CD14-positive monocyte (primary cell): ENCODE results near the gene ARID2. TPM values are rescaled to one million over a fixed set of nuclear protein-coding genes. Genes with fewer than 3 reads are reported as not detected.

Experiments
- DNase-seq, 3 donors: peaks; one replicate each; pipeline ENCODE4 v3.0.0-alpha.2; 2011 to 2022
- H2AFZ ChIP-seq: 2 replicates; pipeline ENCODE4 v1.6.0; 2012; ENCODE audit warnings: mild to moderate bottlenecking, low read depth, low read length, inconsistent platforms; ENCODE audit not compliant: insufficient read depth, poor library complexity, severe bottlenecking
- H3K27ac ChIP-seq, 2 donors: 1 replicate in 1 of 2; 2 replicates in 1 of 2; pipeline ENCODE4 v1.5.1; 2012 to 2013; ENCODE audit warnings: low read length in 2 of 2, control low read depth in 1 of 2, inconsistent platforms in 1 of 2, low read depth in 1 of 2, mild to moderate bottlenecking in 1 of 2
- H3K27me3 ChIP-seq, 2 donors: one replicate each; pipeline versions ENCODE4 v1.6.0 to v1.6.1; 2011 to 2013; ENCODE audit warnings: low read length in 2 of 2; ENCODE audit not compliant: control insufficient read depth in 2 of 2, insufficient read depth in 2 of 2
- H3K36me3 ChIP-seq, 2 donors: replicated peaks in 1 of 2; 1 replicate in 1 of 2; 2 replicates in 1 of 2; pipeline versions ENCODE4 v1.5.1 to v1.6.1; 2012 to 2013; ENCODE audit warnings: low read length in 2 of 2, control low read depth in 1 of 2, inconsistent platforms in 1 of 2, mild to moderate bottlenecking in 1 of 2; ENCODE audit not compliant: insufficient read depth in 2 of 2, control insufficient read depth in 1 of 2
- H3K4me1 ChIP-seq, 2 donors: 1 replicate in 1 of 2; 2 replicates in 1 of 2; pipeline versions ENCODE4 v1.5.1 to v1.6.1; 2012 to 2013; ENCODE audit warnings: low read length in 2 of 2, control low read depth in 1 of 2, inconsistent platforms in 1 of 2, mild to moderate bottlenecking in 1 of 2, moderate library complexity in 1 of 2; ENCODE audit not compliant: insufficient read depth in 2 of 2, control insufficient read depth in 1 of 2
- H3K4me2 ChIP-seq: replicated peaks from 2 replicates; pipeline ENCODE3; 2012; ENCODE audit warnings: low read length, moderate library complexity, mild to moderate bottlenecking; ENCODE audit not compliant: poor library complexity, severe bottlenecking; ENCODE audit errors: extremely low read depth
- H3K4me3 ChIP-seq, 3 experiments: fragments of 200-600 bp in 1 of 3; sonication (generic) in 1 of 3; replicated peaks in 1 of 3; 1 replicate in 2 of 3; 2 replicates in 1 of 3; pipeline ENCODE4 v1.5.1; 2011 to 2013; ENCODE audit warnings: low read length in 3 of 3, mild to moderate bottlenecking in 3 of 3, control low read depth in 2 of 3, low read depth in 2 of 3, inconsistent platforms in 1 of 3, moderate library complexity in 1 of 3
- H3K79me2 ChIP-seq: 2 replicates; pipeline ENCODE4 v1.6.0; 2012; ENCODE audit warnings: mild to moderate bottlenecking, control low read depth, inconsistent platforms, low read length, moderate library complexity; ENCODE audit not compliant: insufficient read depth
- H3K9ac ChIP-seq: 2 replicates; pipeline ENCODE4 v1.6.0; 2017; ENCODE audit warnings: low read length, mild to moderate bottlenecking; ENCODE audit not compliant: insufficient read depth, poor library complexity, severe bottlenecking
- H3K9me3 ChIP-seq, 2 donors: replicated peaks in 1 of 2; 1 replicate in 1 of 2; 2 replicates in 1 of 2; pipeline versions ENCODE4 v1.5.1 to v1.6.1; 2012 to 2013; ENCODE audit warnings: low read length in 2 of 2, control low read depth in 1 of 2; ENCODE audit not compliant: control insufficient read depth in 1 of 2, insufficient read depth in 1 of 2
- H4K20me1 ChIP-seq: 2 replicates; pipeline ENCODE4 v1.6.0; 2012; ENCODE audit warnings: mild to moderate bottlenecking, low read length, control low read depth, moderate library complexity; ENCODE audit not compliant: insufficient read depth
- H3K27ac Mint-ChIP-seq, 7 donors: one replicate each; pipeline ENCODE4 v1.8.0; 2020; ENCODE audit warnings: mild to moderate bottlenecking in 7 of 7, mixed read lengths in 7 of 7, moderate library complexity in 6 of 7, inconsistent platforms in 2 of 7
- H3K27me3 Mint-ChIP-seq, 3 donors: one replicate each; pipeline ENCODE4 v1.8.0; 2021 to 2022; ENCODE audit warnings: low read depth in 3 of 3, mild to moderate bottlenecking in 3 of 3, mixed read lengths in 3 of 3, moderate library complexity in 3 of 3, inconsistent platforms in 1 of 3
- H3K36me3 Mint-ChIP-seq, 2 donors: one replicate each; pipeline ENCODE4 v1.8.0; 2020; ENCODE audit warnings: mixed read lengths in 2 of 2, inconsistent platforms in 1 of 2, mild to moderate bottlenecking in 1 of 2
- H3K4me1 Mint-ChIP-seq: one replicate; pipeline ENCODE4 v1.8.0; 2020; ENCODE audit warnings: mild to moderate bottlenecking, mixed read lengths
- H3K4me3 Mint-ChIP-seq, 2 donors: one replicate each; pipeline ENCODE4 v1.8.0; 2020; ENCODE audit warnings: mild to moderate bottlenecking in 2 of 2, mixed read lengths in 2 of 2, moderate library complexity in 1 of 2
- H3K9me3 Mint-ChIP-seq, 7 donors: one replicate each; pipeline ENCODE4 v1.8.0; 2020 to 2022; ENCODE audit warnings: mixed read lengths in 7 of 7, mild to moderate bottlenecking in 6 of 7, moderate library complexity in 6 of 7, inconsistent platforms in 2 of 7
- WGBS: methylation state at CpG from one replicate; pipeline ENCODE4 v1.1.5; 2013; ENCODE audit warnings: missing lambda C conversion rate; ENCODE audit not compliant: insufficient coverage; 5-methylcytosine and 5-hydroxymethylcytosine counted together
- intact Hi-C, 2 donors: fragments of 100-400 bp; cut with micrococcal nuclease; formaldehyde crosslinking; loops; one replicate each; pipeline versions ENCODE4 v1.15.0 to v1.15.1; 2023
- polyA plus RNA-seq, 3 donors: library from polyadenylated mRNA; depleted of rRNA in 1 of 3; unstranded in 2 of 3; stranded (reverse) in 1 of 3; fragments of 300-500 nt in 2 of 3; fragments of >200 nt in 1 of 3; fragmentation: Illumina TruSeq in 2 of 3; gene quantifications; 1 replicate in 2 of 3; 2 replicates in 1 of 3; pipeline ENCODE4 v1.2.3, GENCODE V29; 2012 to 2021
- TF ChIP-seq, protein P1 (sequence below): fragments of 200-600 bp; IDR thresholded peaks from one replicate; pipeline ENCODE4 v1.8.0; 2022; ENCODE audit warnings: antibody characterized with exemption, mild to moderate bottlenecking

ARID2 gene
- polyA plus RNA-seq, 3 donors: 3.0 to 8.0 (median 4.7) TPM

DNA sequence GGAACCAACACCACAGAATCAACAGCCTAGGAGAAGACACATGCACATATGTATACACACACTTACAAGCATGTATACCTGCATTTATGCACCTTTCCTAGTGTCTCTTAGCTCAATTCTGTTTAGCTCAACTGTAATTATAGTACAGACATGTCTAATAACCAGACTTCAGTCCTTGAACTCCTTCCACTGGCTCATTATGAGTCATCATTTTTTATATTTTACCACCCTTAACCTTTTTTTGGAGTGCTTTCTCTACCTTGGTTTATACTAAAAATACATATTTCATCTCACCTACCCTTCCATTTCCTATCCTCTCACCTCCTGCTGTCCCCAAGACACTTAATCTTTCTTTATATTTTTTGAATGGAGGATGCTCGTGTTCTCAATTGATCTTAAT lies 110.4 kb downstream of the ARID2 start:
- H3K4me2 ChIP-seq: no peak overlapping the region
- H3K27ac ChIP-seq: no peak overlapping the region
- H2AFZ ChIP-seq: no peak overlapping the region
- DNase-seq: no peak
- Mint-ChIP-seq H3K36me3 (peaks cover 45 to 78% of the 10 kb centered on the region in 2 donors), H3K9me3 (no peaks in the 10 kb centered on the region), H3K27me3 (no peaks in the 10 kb centered on the region), H3K4me3 (no peak overlapping the region), H3K4me1 (no peaks in the 10 kb centered on the region), H3K27ac (no peak overlapping the region)
- intact Hi-C loops: no loop called here
- H3K36me3 ChIP-seq: peaks cover 55 to 93% of the 10 kb centered on the region in 2 donors
- no peaks in the 10 kb centered on the region for H4K20me1 ChIP-seq
- H3K4me3 ChIP-seq: no peak overlapping the region
- no peaks in the 10 kb centered on the region for H3K27me3 ChIP-seq
- H3K79me2 ChIP-seq: no peaks in the 10 kb centered on the region
- no CpG with 5 or more reads among the region's 1 CpG for WGBS
- no peaks in the 10 kb centered on the region for H3K9me3 ChIP-seq
- H3K4me1 ChIP-seq: no peaks in the 10 kb centered on the region
- TF ChIP-seq, protein P1, sequence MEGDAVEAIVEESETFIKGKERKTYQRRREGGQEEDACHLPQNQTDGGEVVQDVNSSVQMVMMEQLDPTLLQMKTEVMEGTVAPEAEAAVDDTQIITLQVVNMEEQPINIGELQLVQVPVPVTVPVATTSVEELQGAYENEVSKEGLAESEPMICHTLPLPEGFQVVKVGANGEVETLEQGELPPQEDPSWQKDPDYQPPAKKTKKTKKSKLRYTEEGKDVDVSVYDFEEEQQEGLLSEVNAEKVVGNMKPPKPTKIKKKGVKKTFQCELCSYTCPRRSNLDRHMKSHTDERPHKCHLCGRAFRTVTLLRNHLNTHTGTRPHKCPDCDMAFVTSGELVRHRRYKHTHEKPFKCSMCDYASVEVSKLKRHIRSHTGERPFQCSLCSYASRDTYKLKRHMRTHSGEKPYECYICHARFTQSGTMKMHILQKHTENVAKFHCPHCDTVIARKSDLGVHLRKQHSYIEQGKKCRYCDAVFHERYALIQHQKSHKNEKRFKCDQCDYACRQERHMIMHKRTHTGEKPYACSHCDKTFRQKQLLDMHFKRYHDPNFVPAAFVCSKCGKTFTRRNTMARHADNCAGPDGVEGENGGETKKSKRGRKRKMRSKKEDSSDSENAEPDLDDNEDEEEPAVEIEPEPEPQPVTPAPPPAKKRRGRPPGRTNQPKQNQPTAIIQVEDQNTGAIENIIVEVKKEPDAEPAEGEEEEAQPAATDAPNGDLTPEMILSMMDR: no peak
- no peak overlapping the region for H3K9ac ChIP-seq

DNA sequence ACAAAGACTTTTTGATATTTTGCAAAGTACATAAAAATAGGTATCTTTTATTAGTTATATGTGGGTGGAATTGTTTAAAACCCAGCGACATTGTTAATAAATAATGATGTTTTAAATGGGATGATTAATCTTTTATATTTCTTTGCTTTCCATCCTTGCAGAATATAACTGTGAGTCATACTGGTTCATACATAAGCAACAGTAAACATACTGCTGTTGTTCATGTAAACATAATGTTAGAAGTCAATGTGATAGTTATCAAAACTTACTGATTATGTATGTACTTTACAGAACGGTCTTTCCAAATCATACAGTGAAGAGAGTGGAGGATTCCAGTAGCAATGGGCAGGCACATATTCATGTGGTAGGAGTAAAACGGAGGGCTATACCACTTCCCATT lies 119.8 kb downstream of the ARID2 start:
- H3K36me3 Mint-ChIP-seq: peaks cover 57 to 77% of the 10 kb centered on the region in 2 donors
- no CpG with 5 or more reads among the region's 3 CpGs for WGBS

More for the DNA sequence above, 119.8 kb downstream of the ARID2 start:
- intact Hi-C loops: no loop called here
- no peaks in the 10 kb centered on the region for H3K9me3 ChIP-seq
- TF ChIP-seq, protein P1: no peak
- no peaks in the 10 kb centered on the region for H4K20me1 ChIP-seq
- no peaks in the 10 kb centered on the region for H3K79me2 ChIP-seq
- H3K36me3 ChIP-seq: peaks cover 76 to 92% of the 10 kb centered on the region in 2 donors
- no peaks in the 10 kb centered on the region for H3K4me1 ChIP-seq
- H2AFZ ChIP-seq: no peak overlapping the region
- H3K27me3 Mint-ChIP-seq: no peaks in the 10 kb centered on the region
- H3K4me2 ChIP-seq: no peak overlapping the region
- H3K27me3 ChIP-seq: no peaks in the 10 kb centered on the region
- H3K27ac Mint-ChIP-seq: no peak overlapping the region
- DNase-seq: no peak
- no peak overlapping the region for H3K27ac ChIP-seq
- H3K4me3 ChIP-seq: no peak overlapping the region
- no peaks in the 10 kb centered on the region for H3K9me3 Mint-ChIP-seq
- H3K4me3 Mint-ChIP-seq: no peak overlapping the region
- no peak overlapping the region for H3K9ac ChIP-seq
- H3K4me1 Mint-ChIP-seq: no peaks in the 10 kb centered on the region
